ENCODE results near the gene UBE2J2.
A peak's percentile ranks its signal among the peaks of the same experiment; 100 is the strongest.

Gene UBE2J2

GRCh38 chr1:1242461-1243265 is 31.0 kb downstream of the UBE2J2 start:
- Histone ChIP-seq H3K4me2 (ENCODE audit: low read length, poor library complexity, severe bottlenecking) (no peak overlapping the region), H3K9ac (ENCODE audit: low read length) (no peak overlapping the region), H2AK5ac (ENCODE audit: low read length, severe bottlenecking) (no peak overlapping the region), H3K14ac (ENCODE audit: low read length in 2 of 2) (no peak overlapping the region), H3K4me3 (ENCODE audit: insufficient read depth in 1 of 2, low read depth in 1 of 2, low read length in 2 of 2) (no peak overlapping the region), H3K4me1 (ENCODE audit: control insufficient read depth, insufficient read depth, low read depth, low read length) (peaks cover 49% of the 10 kb centered on the region), H3K9me3 (ENCODE audit: control insufficient read depth, low read length) (no peaks in the 10 kb centered on the region), H2BK15ac (ENCODE audit: low read depth, poor library complexity, severe bottlenecking) (no peak overlapping the region), H2BK120ac (ENCODE audit: low read depth, low read length) (no peak overlapping the region), H4K91ac (ENCODE audit: low read length) (no peak overlapping the region), H2BK5ac (ENCODE audit: low read depth, low read length, poor library complexity, severe bottlenecking) (no peak overlapping the region), H3K79me1 (replicated peaks; ENCODE audit: low read length, poor library complexity, severe bottlenecking) (peaks cover 2% of the 10 kb centered on the region), H2BK12ac (ENCODE audit: low read length in 2 of 2) (no peak overlapping the region), H3K23ac (ENCODE audit: low read length in 2 of 2) (no peak overlapping the region), H3K18ac (ENCODE audit: low read depth in 1 of 2, low read length in 2 of 2) (no peak overlapping the region), H4K8ac (ENCODE audit: low read length) (no peak overlapping the region), H2AFZ (ENCODE audit: low read depth, low read length) (no peak overlapping the region), H3K4ac (ENCODE audit: low read depth in 1 of 2, low read length in 2 of 2) (no peak overlapping the region), H3K27me3 (ENCODE audit: control insufficient read depth in 1 of 2, insufficient read depth in 1 of 2, low read length in 2 of 2) (peaks cover 5 to 44% of the 10 kb centered on the region in 2 experiments), H3K36me3 (ENCODE audit: control insufficient read depth in 1 of 2, insufficient read depth in 2 of 2, low read depth in 1 of 2, low read length in 2 of 2) (peaks cover 0 to 34% of the 10 kb centered on the region in 2 experiments), H3K27ac (ENCODE audit: low read length, poor library complexity, severe bottlenecking) (no peak overlapping the region)
- DNase-seq, result no peak
- 93% methylated on average over 36 of the region's 41 CpGs for WGBS

GRCh38 chr1:1241588-1242219 is 31.9 kb downstream of the UBE2J2 start:
- Histone ChIP-seq H4K91ac (ENCODE audit: low read length) (no peak overlapping the region), H3K4ac (ENCODE audit: low read depth in 1 of 2, low read length in 2 of 2) (no peak overlapping the region), H2BK120ac (ENCODE audit: low read depth, low read length) (no peak overlapping the region), H3K4me2 (ENCODE audit: low read length, poor library complexity, severe bottlenecking) (no peak overlapping the region), H2BK5ac (ENCODE audit: low read depth, low read length, poor library complexity, severe bottlenecking) (no peak overlapping the region), H3K14ac (ENCODE audit: low read length in 2 of 2) (no peak overlapping the region), H2BK15ac (ENCODE audit: low read depth, poor library complexity, severe bottlenecking) (no peak overlapping the region), H2BK12ac (ENCODE audit: low read length in 2 of 2) (no peak overlapping the region), H4K8ac (ENCODE audit: low read length) (no peak overlapping the region), H3K27me3 (ENCODE audit: control insufficient read depth in 1 of 2, insufficient read depth in 1 of 2, low read length in 2 of 2) (peaks cover 0 to 47% of the 10 kb centered on the region in 2 experiments), H3K23ac (ENCODE audit: low read length in 2 of 2) (no peak overlapping the region), H2AFZ (ENCODE audit: low read depth, low read length) (no peak overlapping the region), H3K36me3 (ENCODE audit: control insufficient read depth in 1 of 2, insufficient read depth in 2 of 2, low read depth in 1 of 2, low read length in 2 of 2) (peaks cover 0 to 34% of the 10 kb centered on the region in 2 experiments), H3K9me3 (ENCODE audit: control insufficient read depth, low read length) (no peaks in the 10 kb centered on the region), H3K18ac (ENCODE audit: low read depth in 1 of 2, low read length in 2 of 2) (no peak overlapping the region), H3K4me3 (ENCODE audit: insufficient read depth in 1 of 2, low read depth in 1 of 2, low read length in 2 of 2) (no peak overlapping the region), H3K4me1 (ENCODE audit: control insufficient read depth, insufficient read depth, low read depth, low read length) (peaks cover 51% of the 10 kb centered on the region), H3K9ac (ENCODE audit: low read length) (no peak overlapping the region), H3K79me1 (replicated peaks; ENCODE audit: low read length, poor library complexity, severe bottlenecking) (peaks cover 2% of the 10 kb centered on the region), H3K27ac (ENCODE audit: low read length, poor library complexity, severe bottlenecking) (no peak overlapping the region), H2AK5ac (ENCODE audit: low read length, severe bottlenecking) (no peak overlapping the region)
- no peak for DNase-seq
- WGBS, result 91% methylated on average over 25 of the region's 26 CpGs

- no peak overlapping the region for H2BK5ac ChIP-seq (ENCODE audit: low read depth, low read length, poor library complexity, severe bottlenecking)
- H3K23ac ChIP-seq (ENCODE audit: low read length in 2 of 2), result no peak overlapping the region
- no peak overlapping the region for H3K4me3 ChIP-seq (ENCODE audit: insufficient read depth in 1 of 2, low read depth in 1 of 2, low read length in 2 of 2)
- no peak overlapping the region for H3K4ac ChIP-seq (ENCODE audit: low read depth in 1 of 2, low read length in 2 of 2)
- no peak overlapping the region for H2BK120ac ChIP-seq (ENCODE audit: low read depth, low read length)
- no peak overlapping the region for H3K4me2 ChIP-seq (ENCODE audit: low read length, poor library complexity, severe bottlenecking)
- 85% methylated on average over 23 of the region's 23 CpGs for WGBS
- peaks cover 0 to 33% of the 10 kb centered on the region in 2 experiments for H3K36me3 ChIP-seq (ENCODE audit: control insufficient read depth in 1 of 2, insufficient read depth in 2 of 2, low read depth in 1 of 2, low read length in 2 of 2)
- no peak overlapping the region for H2AFZ ChIP-seq (ENCODE audit: low read depth, low read length)
- H2BK12ac ChIP-seq (ENCODE audit: low read length in 2 of 2), result no peak overlapping the region
- DNase-seq, result no peak
- no peak overlapping the region for H2BK15ac ChIP-seq (ENCODE audit: low read depth, poor library complexity, severe bottlenecking)
- H3K27me3 ChIP-seq (ENCODE audit: control insufficient read depth in 1 of 2, insufficient read depth in 1 of 2, low read length in 2 of 2), result peaks cover 0 to 46% of the 10 kb centered on the region in 2 experiments
- no peak overlapping the region for H2AK5ac ChIP-seq (ENCODE audit: low read length, severe bottlenecking)
- no peak overlapping the region for H3K27ac ChIP-seq (ENCODE audit: low read length, poor library complexity, severe bottlenecking)
- no peak overlapping the region for H3K9ac ChIP-seq (ENCODE audit: low read length)
- no peak overlapping the region for H4K8ac ChIP-seq (ENCODE audit: low read length)
- H3K4me1 ChIP-seq (ENCODE audit: control insufficient read depth, insufficient read depth, low read depth, low read length), result peaks cover 46% of the 10 kb centered on the region
- no peaks in the 10 kb centered on the region for H3K79me1 ChIP-seq (replicated peaks; ENCODE audit: low read length, poor library complexity, severe bottlenecking)
- H3K18ac ChIP-seq (ENCODE audit: low read depth in 1 of 2, low read length in 2 of 2), result no peak overlapping the region
- H3K14ac ChIP-seq (ENCODE audit: low read length in 2 of 2), result no peak overlapping the region
- H4K91ac ChIP-seq (ENCODE audit: low read length), result peak overlapping the region; percentile 15
- H3K9me3 ChIP-seq (ENCODE audit: control insufficient read depth, low read length), result no peaks in the 10 kb centered on the region
Measured at GRCh38 chr1:1240822-1241587, 32.6 kb downstream of the UBE2J2 start.

GRCh38 chr1:1240348-1240732 is 33.3 kb downstream of the UBE2J2 start:
- no peaks in the 10 kb centered on the region for H3K9me3 ChIP-seq (ENCODE audit: control insufficient read depth, low read length)
- 100% methylated on average over 1 of the region's 11 CpGs for WGBS
- no peak overlapping the region for H3K4me2 ChIP-seq (ENCODE audit: low read length, poor library complexity, severe bottlenecking)
- H2BK120ac ChIP-seq (ENCODE audit: low read depth, low read length), result no peak overlapping the region
- no peak overlapping the region for H2BK12ac ChIP-seq (ENCODE audit: low read length in 2 of 2)
- H3K36me3 ChIP-seq (ENCODE audit: control insufficient read depth in 1 of 2, insufficient read depth in 2 of 2, low read depth in 1 of 2, low read length in 2 of 2), result peaks cover 0 to 32% of the 10 kb centered on the region in 2 experiments
- H2AFZ ChIP-seq (ENCODE audit: low read depth, low read length), result no peak overlapping the region
- no peak overlapping the region for H3K14ac ChIP-seq (ENCODE audit: low read length in 2 of 2)
- peaks cover 0 to 39% of the 10 kb centered on the region in 2 experiments for H3K27me3 ChIP-seq (ENCODE audit: control insufficient read depth in 1 of 2, insufficient read depth in 1 of 2, low read length in 2 of 2)
- no peak overlapping the region for H4K91ac ChIP-seq (ENCODE audit: low read length)
- H3K4ac ChIP-seq (ENCODE audit: low read depth in 1 of 2, low read length in 2 of 2), result no peak overlapping the region
- H3K27ac ChIP-seq (ENCODE audit: low read length, poor library complexity, severe bottlenecking), result no peak overlapping the region
- DNase-seq, result no peak
- no peak overlapping the region for H4K8ac ChIP-seq (ENCODE audit: low read length)
- H3K79me1 ChIP-seq (replicated peaks; ENCODE audit: low read length, poor library complexity, severe bottlenecking), result no peaks in the 10 kb centered on the region
- H2AK5ac ChIP-seq (ENCODE audit: low read length, severe bottlenecking), result no peak overlapping the region
- no peak overlapping the region for H3K18ac ChIP-seq (ENCODE audit: low read depth in 1 of 2, low read length in 2 of 2)
- H3K4me3 ChIP-seq (ENCODE audit: insufficient read depth in 1 of 2, low read depth in 1 of 2, low read length in 2 of 2), result no peak overlapping the region
- H3K9ac ChIP-seq (ENCODE audit: low read length), result no peak overlapping the region
- peaks cover 41% of the 10 kb centered on the region for H3K4me1 ChIP-seq (ENCODE audit: control insufficient read depth, insufficient read depth, low read depth, low read length)
- H2BK5ac ChIP-seq (ENCODE audit: low read depth, low read length, poor library complexity, severe bottlenecking), result no peak overlapping the region
- no peak overlapping the region for H3K23ac ChIP-seq (ENCODE audit: low read length in 2 of 2)
- no peak overlapping the region for H2BK15ac ChIP-seq (ENCODE audit: low read depth, poor library complexity, severe bottlenecking)
